WI38 (cell line): ENCODE results near the gene ATF6.

Source experiments
- H3K4me3 ChIP-seq: 2 replicates; pipeline ENCODE4 v1.5.1; 2011; ENCODE audit warnings: low read depth, mild to moderate bottlenecking, control low read depth, low read length
- CTCF ChIP-seq: IDR thresholded peaks from 2 replicates; pipeline ENCODE4 v1.5.1; 2012; ENCODE audit warnings: low read depth, mild to moderate bottlenecking, control low read depth, low read length

The ATF6 gene

GRCh38 chr1:161773791-161774190 lies 7.7 kb downstream of the ATF6 start:
- H3K4me3 ChIP-seq: no peak overlapping the region
- TF ChIP-seq CTCF: no peak

- no peak for TF ChIP-seq CTCF
- H3K4me3 ChIP-seq: no peak overlapping the region
Measured at GRCh38 chr1:161777261-161777660, 11.1 kb downstream of the ATF6 start.

GRCh38 chr1:161778522-161778921 lies 12.4 kb downstream of the ATF6 start:
- H3K4me3 ChIP-seq: no peak overlapping the region
- TF ChIP-seq CTCF: no peak

GRCh38 chr1:161779393-161779792 lies 13.3 kb downstream of the ATF6 start:
- TF ChIP-seq CTCF: no peak
- H3K4me3 ChIP-seq: no peak overlapping the region

- TF ChIP-seq CTCF: no peak
- no peak overlapping the region for H3K4me3 ChIP-seq
Measured at GRCh38 chr1:161781995-161782394, 15.9 kb downstream of the ATF6 start.

- H3K4me3 ChIP-seq: no peak overlapping the region
- no peak for TF ChIP-seq CTCF
Measured at GRCh38 chr1:161782886-161783285, 16.8 kb downstream of the ATF6 start.

GRCh38 chr1:161784968-161785367 lies 18.8 kb downstream of the ATF6 start:
- H3K4me3 ChIP-seq: no peak overlapping the region
- no peak for TF ChIP-seq CTCF
